Thyroid gland (tissue), 4 donors: Measurements from ENCODE around the gene PRKAA2.
A peak's percentile ranks its signal among the peaks of the same experiment; 100 is the strongest.

ENCODE experiments used
- CTCF ChIP-seq, 6 experiments: fragments of 200-600 bp in 3 of 6; fragments of 450-650 bp in 3 of 6; sonication (generic) in 3 of 6; IDR thresholded peaks; one replicate each; pipeline ENCODE4 v1.5.1; 2016 to 2019; ENCODE audit warnings: antibody characterized with exemption in 6 of 6, mild to moderate bottlenecking in 2 of 6, inconsistent platforms in 1 of 6, moderate library complexity in 1 of 6
- POLR2A ChIP-seq, 2 donors: fragments of 450-650 bp; IDR thresholded peaks; one replicate each; pipeline ENCODE4 v1.6.1; 2017; ENCODE audit warnings: antibody characterized with exemption in 2 of 2, mild to moderate bottlenecking in 2 of 2, moderate library complexity in 1 of 2

DNA sequence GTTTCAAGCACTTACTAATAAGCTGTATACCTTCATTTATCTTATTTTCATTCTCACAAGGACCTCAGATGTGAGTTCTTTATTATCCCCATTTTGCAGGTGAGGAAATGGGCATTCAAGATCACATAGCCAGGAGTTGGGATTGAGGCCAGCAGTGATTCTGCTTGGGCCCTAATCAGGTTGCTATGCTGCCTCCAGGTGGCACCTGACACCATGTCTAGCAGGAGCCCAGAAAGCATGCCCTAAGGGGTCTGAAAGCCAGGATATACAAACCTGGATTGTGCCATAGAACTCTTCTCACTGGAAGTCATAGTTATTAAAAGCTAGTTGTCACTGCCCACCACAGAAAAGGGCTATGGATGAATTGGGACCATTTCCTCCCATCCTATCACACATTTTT, 113.0 kb downstream of the PRKAA2 start:
- TF ChIP-seq CTCF (IDR thresholded peaks at IDR 0.05) (peak in 3 of 6 experiments; percentile 27 to 41 (median 39)), POLR2A (IDR thresholded peaks at IDR 0.05) (no peak)
